Activated CD4-positive, alpha-beta T cell treated with anti-CD3 and anti-CD28 coated beads, Interleukin-2, amount 50 U/mL, for 4 hours (primary cell): ENCODE results near the gene ACAD8.
"Not testable (repeated sequence)": the region's sequence is repeated elsewhere in the genome, so short reads cannot be mapped to it uniquely, and the experiment has no call there.

ENCODE experiments used
- DNase-seq, 2 experiments: peaks; one replicate each; pipeline ENCODE4 v3.0.0-alpha.2; 2020

The ACAD8 gene

GRCh38 chr11:134267966-134268365, 14.6 kb downstream of the ACAD8 start:
- DNase-seq: no peak

GRCh38 chr11:134270250-134270714, 16.9 kb downstream of the ACAD8 start:
- DNase-seq: no peak

- DNase-seq: no peak
These were observed 18.6 kb downstream of the ACAD8 start for GRCh38 chr11:134271978-134272377.

- DNase-seq: no peak
These were observed 19.3 kb downstream of the ACAD8 start for GRCh38 chr11:134272381-134273316.

- DNase-seq: no peak
These were observed 19.9 kb downstream of the ACAD8 start for GRCh38 chr11:134273317-134273712.

GRCh38 chr11:134275188-134275533, 21.8 kb downstream of the ACAD8 start:
- DNase-seq: no peak

GRCh38 chr11:134275534-134276395, 22.4 kb downstream of the ACAD8 start, which contains the start of gene GLB1L3:
TSS of gene GLB1L3 (plus strand) at chr11:134276379. CDS start at chr11:134276741, 362 bp downstream.
- peak; percentile 80 to 81 for DNase-seq

GRCh38 chr11:134276396-134277182, 23.2 kb downstream of the ACAD8 start:
- no peak for DNase-seq

- no peak for DNase-seq
These were observed 24.0 kb downstream of the ACAD8 start for GRCh38 chr11:134277183-134278001.

GRCh38 chr11:134278356-134278755, 25.0 kb downstream of the ACAD8 start:
- DNase-seq: no peak

GRCh38 chr11:134281635-134282034, 28.3 kb downstream of the ACAD8 start:
- DNase-seq: not testable (repeated sequence)

GRCh38 chr11:134282121-134283045, 29.0 kb downstream of the ACAD8 start:
- no peak for DNase-seq

- no peak for DNase-seq
These were observed 30.3 kb downstream of the ACAD8 start for GRCh38 chr11:134283461-134284230.

- DNase-seq: not testable (repeated sequence)
These were observed 31.0 kb downstream of the ACAD8 start for GRCh38 chr11:134284349-134284748.

- no peak for DNase-seq
These were observed 34.2 kb downstream of the ACAD8 start for GRCh38 chr11:134287561-134287960.

GRCh38 chr11:134288486-134288885, 35.1 kb downstream of the ACAD8 start:
- no peak for DNase-seq

- no peak for DNase-seq
These were observed 35.8 kb downstream of the ACAD8 start for GRCh38 chr11:134289167-134289566.

GRCh38 chr11:134289789-134290188, 36.4 kb downstream of the ACAD8 start:
- no peak for DNase-seq

GRCh38 chr11:134290646-134291045, 37.3 kb downstream of the ACAD8 start:
- no peak for DNase-seq

- DNase-seq: no peak
These were observed 37.8 kb downstream of the ACAD8 start for GRCh38 chr11:134291196-134291595.
